ENCODE data around the gene SLC25A11.

The SLC25A11 gene

GRCh38 chr17:4966844-4967538 is 27.1 kb upstream of the SLC25A11 start:
- H3K36me3 ChIP-seq (replicated peaks; ENCODE audit: low read depth, low read length), result peaks cover 17% of the 10 kb centered on the region
- peaks cover 18% of the 10 kb centered on the region for H3K4me1 ChIP-seq (ENCODE audit: low read length)
- H3K27me3 ChIP-seq (ENCODE audit: low read depth, low read length), result no peaks in the 10 kb centered on the region
- no peak for TF ChIP-seq EZH2phosphoT487 (IDR thresholded peaks at IDR 0.05; ENCODE audit: low read depth)
- TF ChIP-seq CTCF (IDR thresholded peaks at IDR 0.05; ENCODE audit: low read depth, low read length), result no peak
- H3K79me2 ChIP-seq (ENCODE audit: low read length), result peaks cover 14% of the 10 kb centered on the region
- peak overlapping the region; percentile 99 for H3K4me3 ChIP-seq (ENCODE audit: low read length)
- H2AFZ ChIP-seq (ENCODE audit: low read depth, low read length), result peak overlapping the region; percentile 61; the same call in 1 of the 2 replicates
- peak overlapping the region; percentile 86 for H3K9ac ChIP-seq (ENCODE audit: low read length)
- no peaks in the 10 kb centered on the region for H4K20me1 ChIP-seq (ENCODE audit: insufficient read depth, low read length)
- no peaks in the 10 kb centered on the region for H3K9me3 ChIP-seq (ENCODE audit: insufficient read depth, low read length)
- peak overlapping the region; percentile 99 for H3K27ac ChIP-seq (ENCODE audit: low read length)
- H3K4me2 ChIP-seq (ENCODE audit: low read length), result peak overlapping the region; percentile 98

DNA sequence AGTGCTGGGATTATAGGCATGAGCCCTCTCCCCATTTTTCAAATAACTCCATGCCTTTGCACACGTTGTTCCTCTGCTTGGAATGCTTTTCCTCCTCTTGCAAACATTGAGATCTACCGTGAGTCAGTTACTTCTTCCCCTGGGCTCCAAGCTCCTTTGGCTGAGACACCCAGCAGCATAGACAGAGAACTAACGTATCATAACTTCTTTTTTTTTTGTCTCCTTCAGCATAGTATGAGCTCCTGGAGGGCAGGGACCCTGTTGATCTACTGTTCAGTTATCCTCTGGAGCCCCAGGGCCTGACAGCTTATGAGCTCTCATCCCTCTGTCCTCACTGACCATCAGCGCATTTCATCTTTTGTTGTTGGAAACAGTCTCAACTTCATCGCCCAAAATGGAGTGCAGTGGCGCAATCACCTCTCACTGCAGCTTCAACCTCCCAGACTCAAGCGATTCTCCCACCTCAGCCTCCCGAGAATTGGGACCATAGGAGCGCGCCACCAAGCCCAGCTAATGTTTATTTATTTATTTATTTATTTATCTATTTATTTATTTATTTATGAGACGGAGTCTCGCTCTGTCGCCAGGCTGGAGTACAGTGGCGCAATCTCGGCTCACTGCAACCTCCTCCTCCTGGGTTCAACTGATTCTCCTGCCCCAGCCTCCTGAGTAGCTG is 25.6 kb upstream of the SLC25A11 start:
- H2AFZ ChIP-seq (ENCODE audit: low read depth, low read length), result no peak overlapping the region
- H3K9ac ChIP-seq (ENCODE audit: low read length), result 0 out of 2 replicates have a peak overlapping the region, but pooled peaks have one; percentile 86
- H3K9me3 ChIP-seq (ENCODE audit: insufficient read depth, low read length), result no peaks in the 10 kb centered on the region
- H3K27ac ChIP-seq (ENCODE audit: low read length), result peak overlapping the region; percentile 99
- H3K4me1 ChIP-seq (ENCODE audit: low read length), result peaks cover 18% of the 10 kb centered on the region
- peaks cover 17% of the 10 kb centered on the region for H3K36me3 ChIP-seq (replicated peaks; ENCODE audit: low read depth, low read length)
- no peaks in the 10 kb centered on the region for H4K20me1 ChIP-seq (ENCODE audit: insufficient read depth, low read length)
- TF ChIP-seq CTCF (IDR thresholded peaks at IDR 0.05; ENCODE audit: low read depth, low read length) (no peak), EZH2phosphoT487 (IDR thresholded peaks at IDR 0.05; ENCODE audit: low read depth) (no peak)
- H3K4me2 ChIP-seq (ENCODE audit: low read length), result peak overlapping the region; percentile 91; the same call in 1 of the 2 replicates
- no peaks in the 10 kb centered on the region for H3K27me3 ChIP-seq (ENCODE audit: low read depth, low read length)
- no peak overlapping the region for H3K4me3 ChIP-seq (ENCODE audit: low read length)
- H3K79me2 ChIP-seq (ENCODE audit: low read length), result peaks cover 14% of the 10 kb centered on the region

GRCh38 chr17:4960279-4960922 is 20.6 kb upstream of the SLC25A11 start:
- no peak overlapping the region for H3K27ac ChIP-seq (ENCODE audit: low read length)
- H3K27me3 ChIP-seq (ENCODE audit: low read depth, low read length), result no peaks in the 10 kb centered on the region
- no peak overlapping the region for H3K4me3 ChIP-seq (ENCODE audit: low read length)
- no peak overlapping the region for H2AFZ ChIP-seq (ENCODE audit: low read depth, low read length)
- H4K20me1 ChIP-seq (ENCODE audit: insufficient read depth, low read length), result no peaks in the 10 kb centered on the region
- peaks cover 3% of the 10 kb centered on the region for H3K4me1 ChIP-seq (ENCODE audit: low read length)
- H3K9me3 ChIP-seq (ENCODE audit: insufficient read depth, low read length), result no peaks in the 10 kb centered on the region
- H3K36me3 ChIP-seq (replicated peaks; ENCODE audit: low read depth, low read length), result peaks cover 4% of the 10 kb centered on the region
- TF ChIP-seq CTCF (IDR thresholded peaks at IDR 0.05; ENCODE audit: low read depth, low read length), result no peak
- no peak for TF ChIP-seq EZH2phosphoT487 (IDR thresholded peaks at IDR 0.05; ENCODE audit: low read depth)
- peaks cover 4% of the 10 kb centered on the region for H3K79me2 ChIP-seq (ENCODE audit: low read length)
- H3K9ac ChIP-seq (ENCODE audit: low read length), result no peak overlapping the region
- H3K4me2 ChIP-seq (ENCODE audit: low read length), result no peak overlapping the region

Data from OCI-LY3 (cell line).